GM18526 (cell line): ENCODE results near the gene ANO1.

Experiments
- POLR2A ChIP-seq: IDR thresholded peaks from 3 replicates; pipeline ENCODE4 v1.6.1; 2011; ENCODE audit not compliant: insufficient read length; ENCODE audit errors: extremely low read depth

ANO1 gene

DNA sequence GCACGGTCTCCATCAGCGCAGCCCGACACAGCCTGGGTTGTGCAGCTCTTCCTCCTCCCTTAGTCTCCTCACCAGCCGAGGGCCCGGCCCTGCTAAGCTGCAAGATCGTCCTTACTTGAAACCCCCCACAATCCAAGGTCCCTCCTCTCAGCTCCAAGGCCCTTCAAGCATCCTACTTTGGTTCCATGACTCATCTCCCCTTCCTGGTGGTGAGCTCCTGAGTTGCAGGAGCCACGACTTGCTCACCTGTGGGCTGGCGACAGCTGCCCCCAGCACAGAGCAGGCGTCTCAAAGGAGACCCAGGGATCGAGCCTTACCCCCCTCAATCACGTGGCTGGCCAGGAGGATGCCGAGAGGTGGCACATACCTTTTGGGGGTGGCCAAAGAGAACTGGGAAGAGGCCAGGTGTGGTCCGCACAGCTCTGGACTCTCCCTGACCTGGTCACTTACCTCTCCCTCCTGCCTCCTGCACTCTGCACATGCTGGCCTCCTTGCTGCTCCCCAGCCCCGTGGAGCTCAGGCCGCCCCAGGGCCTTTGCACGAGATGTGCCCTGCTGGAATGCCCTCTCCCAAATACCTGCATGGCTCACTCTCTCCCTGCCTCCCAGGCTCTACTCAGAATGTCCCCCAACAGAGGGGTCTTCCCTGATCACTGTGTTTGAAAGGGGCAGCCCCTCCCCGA lies 89.7 kb downstream of the ANO1 start:
- no peak for TF ChIP-seq POLR2A

DNA sequence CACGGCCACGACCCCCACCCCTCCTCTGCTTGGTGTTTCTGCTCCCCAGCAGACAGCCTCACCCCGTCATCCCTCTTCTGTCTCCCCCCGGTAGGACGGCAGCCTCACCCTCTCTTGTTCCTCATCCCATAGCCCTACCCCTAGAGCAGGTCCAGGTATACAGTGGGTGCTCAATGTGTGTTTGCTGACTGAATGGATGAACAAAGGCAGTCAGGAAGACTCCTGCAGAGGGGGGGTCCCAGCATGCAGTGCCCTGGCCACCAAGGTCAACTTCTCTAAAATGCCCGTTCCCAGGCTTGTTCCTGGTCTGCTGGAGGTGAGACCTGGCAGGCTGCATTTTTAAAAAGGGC lies 90.3 kb downstream of the ANO1 start:
- TF ChIP-seq POLR2A: no peak

- TF ChIP-seq POLR2A: no peak
These were observed 91.0 kb downstream of the ANO1 start for GRCh38 chr11:70169127-70169526.

DNA sequence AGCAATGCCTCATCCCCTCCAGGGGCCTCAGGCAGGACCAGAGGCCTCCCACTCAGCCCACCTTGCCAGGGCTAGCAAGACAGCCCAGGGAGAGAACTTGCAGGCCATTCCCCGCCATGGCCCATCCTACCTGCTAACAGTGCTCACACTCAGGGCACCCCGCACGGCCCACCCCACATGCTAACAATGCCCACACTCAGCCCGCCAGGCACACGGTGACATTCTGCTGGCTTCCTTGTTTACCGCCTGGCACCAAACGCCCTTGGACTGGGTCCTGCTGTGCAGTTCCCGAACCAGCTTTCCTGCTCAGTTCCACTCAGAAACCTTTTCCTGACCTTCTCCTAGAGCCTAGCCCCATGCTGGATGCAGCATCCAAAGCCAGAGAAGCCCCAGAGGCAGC lies 91.5 kb downstream of the ANO1 start:
- TF ChIP-seq POLR2A: no peak

DNA sequence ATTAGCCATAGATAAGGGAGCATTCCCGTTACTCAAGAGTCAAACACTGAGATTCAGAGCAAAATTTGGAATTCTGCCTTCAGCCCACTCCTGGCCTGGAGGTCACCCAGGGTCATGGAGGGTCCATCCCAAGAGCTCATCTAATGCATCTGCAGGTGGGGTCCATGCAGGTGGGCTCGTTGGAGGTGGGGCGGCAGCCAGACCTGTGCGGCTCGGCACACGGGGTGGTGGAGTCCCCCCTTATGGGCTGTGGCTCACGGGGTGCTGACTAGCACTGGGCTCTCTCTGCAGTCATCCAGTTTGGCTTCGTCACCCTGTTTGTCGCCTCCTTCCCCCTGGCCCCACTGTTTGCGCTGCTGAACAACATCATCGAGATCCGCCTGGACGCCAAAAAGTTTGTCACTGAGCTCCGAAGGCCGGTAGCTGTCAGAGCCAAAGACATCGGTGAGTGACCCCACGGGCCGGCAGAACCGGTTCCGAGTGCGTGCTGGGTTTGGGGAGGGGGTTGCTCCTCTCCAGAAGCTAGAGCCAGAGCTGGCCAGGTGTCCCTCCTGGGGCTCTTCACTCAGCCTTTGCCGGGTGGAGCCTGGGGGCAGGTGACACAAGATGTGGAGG lies 92.6 kb downstream of the ANO1 start:
- no peak for TF ChIP-seq POLR2A

GRCh38 chr11:70173018-70173417 lies 94.9 kb downstream of the ANO1 start:
- no peak for TF ChIP-seq POLR2A

- no peak for TF ChIP-seq POLR2A
These were observed 96.6 kb downstream of the ANO1 start for GRCh38 chr11:70174547-70175235.

GRCh38 chr11:70175236-70175698 lies 97.2 kb downstream of the ANO1 start:
- no peak for TF ChIP-seq POLR2A

- TF ChIP-seq POLR2A: no peak
These were observed 99.0 kb downstream of the ANO1 start for GRCh38 chr11:70176940-70177689.

GRCh38 chr11:70180906-70181305 lies 102.8 kb downstream of the ANO1 start:
- TF ChIP-seq POLR2A: no peak

GRCh38 chr11:70182266-70182665 lies 104.1 kb downstream of the ANO1 start:
- TF ChIP-seq POLR2A: no peak

GRCh38 chr11:70183032-70183431 lies 104.9 kb downstream of the ANO1 start:
- TF ChIP-seq POLR2A: no peak

DNA sequence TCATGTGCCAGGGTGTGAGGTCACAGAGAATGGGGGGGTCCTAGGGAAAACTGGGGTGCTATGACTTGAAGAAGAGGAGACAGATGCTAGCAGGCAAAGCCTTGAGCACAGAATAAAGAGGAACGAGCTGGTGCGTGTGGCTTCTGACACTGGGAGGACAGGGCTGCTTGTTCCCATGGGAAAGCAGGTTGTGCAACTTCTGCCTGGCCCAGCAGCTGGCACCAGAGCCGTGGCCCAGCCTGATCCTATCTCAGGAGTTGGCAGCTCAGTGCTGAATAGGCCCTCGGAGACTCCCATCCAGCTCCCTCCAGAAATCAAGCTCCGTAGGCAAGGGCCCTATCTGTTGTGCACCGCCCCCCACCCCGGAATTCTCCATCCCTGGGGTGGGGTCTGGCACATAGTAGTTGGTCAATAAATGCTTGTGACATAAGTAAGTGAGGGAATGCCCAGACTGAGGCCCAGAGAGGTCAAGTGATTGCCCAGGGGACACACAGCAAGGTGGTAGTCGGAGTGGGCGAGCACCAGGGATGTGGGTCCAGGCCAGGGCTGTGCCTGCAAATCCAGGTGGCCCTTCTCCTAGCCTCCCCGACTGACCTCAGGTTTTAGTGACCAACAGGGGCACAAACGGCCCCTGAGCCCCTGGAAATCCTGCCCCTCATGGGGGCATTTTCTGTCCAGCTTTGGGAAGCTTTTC lies 105.5 kb downstream of the ANO1 start:
- no peak for TF ChIP-seq POLR2A

DNA sequence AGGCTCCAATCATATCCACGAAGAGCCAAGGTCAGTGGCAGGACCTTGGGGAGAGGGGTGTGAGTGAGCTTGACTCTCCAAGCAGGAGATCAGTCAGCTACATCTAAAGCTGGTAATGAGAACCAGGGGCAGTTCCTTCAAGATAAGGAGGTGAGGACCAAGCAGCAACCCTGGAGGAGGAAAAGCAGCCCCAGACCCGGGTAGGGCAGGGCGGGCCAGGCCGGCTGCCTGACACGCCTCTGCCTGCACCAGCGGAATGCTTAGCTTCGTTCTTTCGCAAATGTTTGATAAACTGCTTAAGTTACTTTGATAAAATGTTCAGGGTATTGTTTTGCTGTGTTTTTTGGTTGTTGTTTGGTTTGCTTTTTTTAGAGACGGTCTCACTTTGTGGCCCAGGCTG lies 106.3 kb downstream of the ANO1 start:
- no peak for TF ChIP-seq POLR2A
